Activated T-cell treated with anti-CD3 and anti-CD28 coated beads, Interleukin-2, amount 50 U/mL, for 48 hours (primary cell): ENCODE measurements around the gene LRRC49.

ENCODE experiments used
- DNase-seq, 2 experiments: peaks; one replicate each; pipeline ENCODE4 v3.0.0-alpha.2; 2020

LRRC49 gene

GRCh38 chr15:71057143-71057542, 164.5 kb downstream of the LRRC49 start:
- DNase-seq, result no peak

GRCh38 chr15:71057581-71057980, 165.0 kb downstream of the LRRC49 start:
- no peak for DNase-seq

GRCh38 chr15:71060983-71061382, 168.4 kb downstream of the LRRC49 start:
- DNase-seq, result no peak

- DNase-seq, result no peak
These were observed 174.4 kb downstream of the LRRC49 start for GRCh38 chr15:71066983-71067382.

GRCh38 chr15:71069693-71070092, 177.1 kb downstream of the LRRC49 start:
- DNase-seq, result no peak

GRCh38 chr15:71071529-71071928, 178.9 kb downstream of the LRRC49 start:
- no peak for DNase-seq

- no peak for DNase-seq
These were observed 179.8 kb downstream of the LRRC49 start for GRCh38 chr15:71072423-71072822.

GRCh38 chr15:71078506-71079207, 186.0 kb downstream of the LRRC49 start:
- DNase-seq, result no peak

- no peak for DNase-seq
These were observed 186.8 kb downstream of the LRRC49 start for GRCh38 chr15:71079208-71080044.

- DNase-seq, result no peak
These were observed 187.5 kb downstream of the LRRC49 start for GRCh38 chr15:71080166-71080565.

GRCh38 chr15:71080705-71081104, 188.1 kb downstream of the LRRC49 start:
- DNase-seq, result no peak

- no peak for DNase-seq
These were observed 190.2 kb downstream of the LRRC49 start for GRCh38 chr15:71082803-71083202.

- no peak for DNase-seq
These were observed 190.7 kb downstream of the LRRC49 start for GRCh38 chr15:71083349-71083748.

- no peak for DNase-seq
These were observed 191.6 kb downstream of the LRRC49 start for GRCh38 chr15:71084264-71084663.

- no peak for DNase-seq
These were observed 193.2 kb downstream of the LRRC49 start for GRCh38 chr15:71085809-71086208.

GRCh38 chr15:71088155-71088554, 195.5 kb downstream of the LRRC49 start:
- no peak for DNase-seq

- no peak for DNase-seq
These were observed 196.1 kb downstream of the LRRC49 start for GRCh38 chr15:71088683-71089082.

- no peak for DNase-seq
These were observed 197.2 kb downstream of the LRRC49 start for GRCh38 chr15:71089801-71090200.

GRCh38 chr15:71091601-71092000, 199.0 kb downstream of the LRRC49 start:
- no peak for DNase-seq

GRCh38 chr15:71092056-71092600, 199.5 kb downstream of the LRRC49 start:
- no peak for DNase-seq

GRCh38 chr15:71093054-71094024, 200.7 kb downstream of the LRRC49 start:
- no peak for DNase-seq

GRCh38 chr15:71094137-71094536, 201.5 kb downstream of the LRRC49 start:
- DNase-seq, result no peak

GRCh38 chr15:71096676-71097075, 204.1 kb downstream of the LRRC49 start:
- no peak for DNase-seq
